Skeletal muscle satellite cell (primary cell): ENCODE measurements around the gene PCSK6.

Experiments used
- H3K27me3 ChIP-seq: 2 replicates; pipeline ENCODE4 v1.7.0; 2013; ENCODE audit warnings: low read length; ENCODE audit not compliant: control insufficient read depth, insufficient read depth
- H3K36me3 ChIP-seq: 2 replicates; pipeline ENCODE4 v1.7.0; 2013; ENCODE audit warnings: mild to moderate bottlenecking, control low read depth, low read length; ENCODE audit not compliant: insufficient read depth
- H3K4me1 ChIP-seq: 2 replicates; pipeline ENCODE4 v1.7.0; 2013; ENCODE audit warnings: low read length; ENCODE audit not compliant: control insufficient read depth, insufficient read depth
- H3K4me2 ChIP-seq: 2 replicates; pipeline ENCODE4 v1.7.0; 2013; ENCODE audit warnings: mild to moderate bottlenecking, low read length
- H3K4me3 ChIP-seq: 2 replicates; pipeline ENCODE4 v1.7.0; 2013; ENCODE audit warnings: low read length
- H3K9ac ChIP-seq: 2 replicates; pipeline ENCODE4 v1.7.0; 2013; ENCODE audit warnings: mild to moderate bottlenecking, low read depth, low read length, moderate library complexity
- H3K9me3 ChIP-seq: replicated peaks from 2 replicates; pipeline ENCODE4 v1.7.0; 2013; ENCODE audit warnings: mild to moderate bottlenecking, control low read depth, low read length

Gene PCSK6

GRCh38 chr15:101327147-101327740 lies 162.3 kb downstream of the PCSK6 start:
- H3K9me3 ChIP-seq: no peaks in the 10 kb centered on the region
- H3K4me1 ChIP-seq: peaks cover 3% of the 10 kb centered on the region
- no peak overlapping the region for H3K4me2 ChIP-seq
- no peak overlapping the region for H3K9ac ChIP-seq
- H3K36me3 ChIP-seq: no peaks in the 10 kb centered on the region
- H3K27me3 ChIP-seq: peaks cover 45% of the 10 kb centered on the region
- H3K4me3 ChIP-seq: no peak overlapping the region

- no peak overlapping the region for H3K9ac ChIP-seq
- H3K4me1 ChIP-seq: peaks cover 3% of the 10 kb centered on the region
- no peaks in the 10 kb centered on the region for H3K9me3 ChIP-seq
- H3K36me3 ChIP-seq: no peaks in the 10 kb centered on the region
- H3K27me3 ChIP-seq: peaks cover 45% of the 10 kb centered on the region
- no peak overlapping the region for H3K4me3 ChIP-seq
- H3K4me2 ChIP-seq: no peak overlapping the region
Measured at GRCh38 chr15:101326462-101327146, 162.9 kb downstream of the PCSK6 start.

- Histone ChIP-seq H3K36me3 (no peaks in the 10 kb centered on the region), H3K4me2 (no peak overlapping the region), H3K9me3 (no peaks in the 10 kb centered on the region), H3K4me3 (no peak overlapping the region), H3K9ac (no peak overlapping the region), H3K27me3 (peaks cover 44% of the 10 kb centered on the region), H3K4me1 (peaks cover 3% of the 10 kb centered on the region)
Measured at GRCh38 chr15:101326026-101326315, 163.5 kb downstream of the PCSK6 start.

- Histone ChIP-seq H3K9ac (no peak overlapping the region), H3K4me2 (no peak overlapping the region), H3K4me1 (peaks cover 3% of the 10 kb centered on the region), H3K27me3 (peaks cover 48% of the 10 kb centered on the region), H3K9me3 (no peaks in the 10 kb centered on the region), H3K4me3 (no peak overlapping the region), H3K36me3 (no peaks in the 10 kb centered on the region)
Measured at GRCh38 chr15:101325263-101326025, 164.1 kb downstream of the PCSK6 start.

GRCh38 chr15:101324524-101325177 lies 164.9 kb downstream of the PCSK6 start:
- Histone ChIP-seq H3K4me2 (no peak overlapping the region), H3K27me3 (peaks cover 49% of the 10 kb centered on the region), H3K9me3 (no peaks in the 10 kb centered on the region), H3K9ac (no peak overlapping the region), H3K36me3 (no peaks in the 10 kb centered on the region), H3K4me1 (peaks cover 3% of the 10 kb centered on the region), H3K4me3 (no peak overlapping the region)

GRCh38 chr15:101323793-101324523 lies 165.5 kb downstream of the PCSK6 start:
- Histone ChIP-seq H3K4me2 (no peak overlapping the region), H3K4me1 (peaks cover 3% of the 10 kb centered on the region), H3K4me3 (no peak overlapping the region), H3K9ac (no peak overlapping the region), H3K36me3 (no peaks in the 10 kb centered on the region), H3K9me3 (no peaks in the 10 kb centered on the region), H3K27me3 (peaks cover 55% of the 10 kb centered on the region)

- no peaks in the 10 kb centered on the region for H3K36me3 ChIP-seq
- H3K4me1 ChIP-seq: peaks cover 3% of the 10 kb centered on the region
- H3K9ac ChIP-seq: no peak overlapping the region
- no peak overlapping the region for H3K4me2 ChIP-seq
- H3K4me3 ChIP-seq: no peak overlapping the region
- H3K27me3 ChIP-seq: peaks cover 61% of the 10 kb centered on the region
- H3K9me3 ChIP-seq: no peaks in the 10 kb centered on the region
Measured at GRCh38 chr15:101322854-101323477, 166.5 kb downstream of the PCSK6 start.

GRCh38 chr15:101322016-101322695 lies 167.4 kb downstream of the PCSK6 start:
- Histone ChIP-seq H3K36me3 (no peaks in the 10 kb centered on the region), H3K9me3 (no peaks in the 10 kb centered on the region), H3K4me3 (no peak overlapping the region), H3K4me1 (peaks cover 3% of the 10 kb centered on the region), H3K4me2 (no peak overlapping the region), H3K27me3 (peaks cover 56% of the 10 kb centered on the region), H3K9ac (no peak overlapping the region)

GRCh38 chr15:101320501-101321052 lies 168.9 kb downstream of the PCSK6 start:
- H3K4me3 ChIP-seq: no peak overlapping the region
- H3K27me3 ChIP-seq: peaks cover 49% of the 10 kb centered on the region
- no peak overlapping the region for H3K9ac ChIP-seq

GRCh38 chr15:101318839-101319238 lies 170.7 kb downstream of the PCSK6 start:
- H3K9me3 ChIP-seq: no peaks in the 10 kb centered on the region
- H3K4me3 ChIP-seq: no peak overlapping the region
- H3K4me1 ChIP-seq: no peaks in the 10 kb centered on the region
- no peaks in the 10 kb centered on the region for H3K36me3 ChIP-seq
- H3K9ac ChIP-seq: no peak overlapping the region
- peaks cover 45% of the 10 kb centered on the region for H3K27me3 ChIP-seq
- H3K4me2 ChIP-seq: no peak overlapping the region

More at GRCh38 chr15:101320501-101321052, 168.9 kb downstream of the PCSK6 start:
- no peaks in the 10 kb centered on the region for H3K36me3 ChIP-seq
- H3K4me2 ChIP-seq: peak overlapping the region; percentile 25
- H3K9me3 ChIP-seq: no peaks in the 10 kb centered on the region
- H3K4me1 ChIP-seq: no peaks in the 10 kb centered on the region
